Measurements from ENCODE around the gene NCK1.
"Not testable (repeated sequence)": the region's sequence is repeated elsewhere in the genome, so short reads cannot be mapped to it uniquely, and the experiment has no call there.

Gene NCK1

GRCh38 chr3:136974670-136975069 is 112.7 kb downstream of the NCK1 start:
- H3K27ac ChIP-seq (ENCODE audit: low read depth, low read length) = no peak overlapping the region
- no peaks in the 10 kb centered on the region for H3K4me1 ChIP-seq (ENCODE audit: insufficient read depth, low read length)
- H3K27me3 ChIP-seq (ENCODE audit: control insufficient read depth in 1 of 2, insufficient read depth in 2 of 2, low read length in 2 of 2) = no peaks in the 10 kb centered on the region
- no peaks in the 10 kb centered on the region for H3K9me3 ChIP-seq (ENCODE audit: low read length)
- H3K4me3 ChIP-seq (ENCODE audit: low read depth in 1 of 2, low read length in 2 of 2) = no peak overlapping the region
- H3K36me3 ChIP-seq (ENCODE audit: insufficient read depth, low read length) = no peaks in the 10 kb centered on the region
- no peak overlapping the region for H3K9ac ChIP-seq (ENCODE audit: low read length)

- Histone ChIP-seq H3K27me3 (ENCODE audit: control insufficient read depth in 1 of 2, insufficient read depth in 2 of 2, low read length in 2 of 2) (no peaks in the 10 kb centered on the region), H3K4me1 (ENCODE audit: insufficient read depth, low read length) (no peaks in the 10 kb centered on the region), H3K27ac (ENCODE audit: low read depth, low read length) (no peak overlapping the region), H3K9me3 (ENCODE audit: low read length) (no peaks in the 10 kb centered on the region), H3K4me3 (ENCODE audit: low read depth in 1 of 2, low read length in 2 of 2) (no peak overlapping the region), H3K9ac (ENCODE audit: low read length) (no peak overlapping the region), H3K36me3 (ENCODE audit: insufficient read depth, low read length) (no peaks in the 10 kb centered on the region)
Measured at GRCh38 chr3:136979204-136979603, 117.2 kb downstream of the NCK1 start.

- H3K36me3 ChIP-seq (ENCODE audit: insufficient read depth, low read length) = no peaks in the 10 kb centered on the region
- no peak overlapping the region for H3K27ac ChIP-seq (ENCODE audit: low read depth, low read length)
- H3K4me3 ChIP-seq (ENCODE audit: low read depth in 1 of 2, low read length in 2 of 2) = no peak overlapping the region
- no peaks in the 10 kb centered on the region for H3K9me3 ChIP-seq (ENCODE audit: low read length)
- H3K27me3 ChIP-seq (ENCODE audit: control insufficient read depth in 1 of 2, insufficient read depth in 2 of 2, low read length in 2 of 2) = no peaks in the 10 kb centered on the region
- H3K9ac ChIP-seq (ENCODE audit: low read length) = no peak overlapping the region
- no peaks in the 10 kb centered on the region for H3K4me1 ChIP-seq (ENCODE audit: insufficient read depth, low read length)
Measured at GRCh38 chr3:136979684-136980083, 117.7 kb downstream of the NCK1 start.

- H3K27ac ChIP-seq (ENCODE audit: low read depth, low read length) = no peak overlapping the region
Measured at GRCh38 chr3:136982033-136982432, 120.0 kb downstream of the NCK1 start.

GRCh38 chr3:136982520-136983138 is 120.6 kb downstream of the NCK1 start:
- H3K9me3 ChIP-seq (ENCODE audit: low read length) = no peaks in the 10 kb centered on the region
- no peak overlapping the region for H3K4me3 ChIP-seq (ENCODE audit: low read depth in 1 of 2, low read length in 2 of 2)
- H3K36me3 ChIP-seq (ENCODE audit: insufficient read depth, low read length) = no peaks in the 10 kb centered on the region
- no peak overlapping the region for H3K9ac ChIP-seq (ENCODE audit: low read length)
- no peak overlapping the region for H3K27ac ChIP-seq (ENCODE audit: low read depth, low read length)
- no peaks in the 10 kb centered on the region for H3K4me1 ChIP-seq (ENCODE audit: insufficient read depth, low read length)
- no peaks in the 10 kb centered on the region for H3K27me3 ChIP-seq (ENCODE audit: control insufficient read depth in 1 of 2, insufficient read depth in 2 of 2, low read length in 2 of 2)

More at GRCh38 chr3:136982033-136982432, 120.0 kb downstream of the NCK1 start:
- Histone ChIP-seq H3K36me3 (ENCODE audit: insufficient read depth, low read length) (no peaks in the 10 kb centered on the region), H3K27me3 (ENCODE audit: control insufficient read depth in 1 of 2, insufficient read depth in 2 of 2, low read length in 2 of 2) (no peaks in the 10 kb centered on the region), H3K4me1 (ENCODE audit: insufficient read depth, low read length) (no peaks in the 10 kb centered on the region), H3K9ac (ENCODE audit: low read length) (no peak overlapping the region), H3K4me3 (ENCODE audit: low read depth in 1 of 2, low read length in 2 of 2) (no peak overlapping the region), H3K9me3 (ENCODE audit: low read length) (no peaks in the 10 kb centered on the region)

GRCh38 chr3:136984837-136985236 is 122.8 kb downstream of the NCK1 start:
- Histone ChIP-seq H3K9me3 (ENCODE audit: low read length) (no peaks in the 10 kb centered on the region), H3K9ac (ENCODE audit: low read length) (no peak overlapping the region), H3K27me3 (ENCODE audit: control insufficient read depth in 1 of 2, insufficient read depth in 2 of 2, low read length in 2 of 2) (no peaks in the 10 kb centered on the region), H3K27ac (ENCODE audit: low read depth, low read length) (no peak overlapping the region), H3K4me3 (ENCODE audit: low read depth in 1 of 2, low read length in 2 of 2) (no peak overlapping the region), H3K4me1 (ENCODE audit: insufficient read depth, low read length) (no peaks in the 10 kb centered on the region), H3K36me3 (ENCODE audit: insufficient read depth, low read length) (no peaks in the 10 kb centered on the region)

- not testable (repeated sequence) for H3K36me3 ChIP-seq (ENCODE audit: insufficient read depth, low read length); H3K4me3 ChIP-seq (ENCODE audit: low read depth in 1 of 2, low read length in 2 of 2); H3K27me3 ChIP-seq (ENCODE audit: control insufficient read depth in 1 of 2, insufficient read depth in 2 of 2, low read length in 2 of 2); H3K9ac ChIP-seq (ENCODE audit: low read length); H3K9me3 ChIP-seq (ENCODE audit: low read length); H3K27ac ChIP-seq (ENCODE audit: low read depth, low read length); H3K4me1 ChIP-seq (ENCODE audit: insufficient read depth, low read length)
Measured at GRCh38 chr3:136987398-136987980, 125.5 kb downstream of the NCK1 start.

GRCh38 chr3:136988651-136989050 is 126.6 kb downstream of the NCK1 start:
- Histone ChIP-seq H3K27me3 (ENCODE audit: control insufficient read depth in 1 of 2, insufficient read depth in 2 of 2, low read length in 2 of 2) (no peaks in the 10 kb centered on the region), H3K36me3 (ENCODE audit: insufficient read depth, low read length) (no peaks in the 10 kb centered on the region), H3K4me3 (ENCODE audit: low read depth in 1 of 2, low read length in 2 of 2) (no peak overlapping the region), H3K4me1 (ENCODE audit: insufficient read depth, low read length) (no peaks in the 10 kb centered on the region), H3K27ac (ENCODE audit: low read depth, low read length) (no peak overlapping the region), H3K9ac (ENCODE audit: low read length) (no peak overlapping the region), H3K9me3 (ENCODE audit: low read length) (no peaks in the 10 kb centered on the region)

- Histone ChIP-seq H3K9me3 (ENCODE audit: low read length) (no peaks in the 10 kb centered on the region), H3K9ac (ENCODE audit: low read length) (no peak overlapping the region), H3K27ac (ENCODE audit: low read depth, low read length) (no peak overlapping the region), H3K36me3 (ENCODE audit: insufficient read depth, low read length) (no peaks in the 10 kb centered on the region), H3K4me3 (ENCODE audit: low read depth in 1 of 2, low read length in 2 of 2) (no peak overlapping the region), H3K4me1 (ENCODE audit: insufficient read depth, low read length) (peaks cover 9% of the 10 kb centered on the region), H3K27me3 (ENCODE audit: control insufficient read depth in 1 of 2, insufficient read depth in 2 of 2, low read length in 2 of 2) (no peaks in the 10 kb centered on the region)
Measured at GRCh38 chr3:136989781-136990524, 127.9 kb downstream of the NCK1 start.

GRCh38 chr3:136990826-136991225 is 128.8 kb downstream of the NCK1 start:
- Histone ChIP-seq H3K27me3 (ENCODE audit: control insufficient read depth in 1 of 2, insufficient read depth in 2 of 2, low read length in 2 of 2) (no peaks in the 10 kb centered on the region), H3K27ac (ENCODE audit: low read depth, low read length) (no peak overlapping the region), H3K4me3 (ENCODE audit: low read depth in 1 of 2, low read length in 2 of 2) (no peak overlapping the region), H3K9ac (ENCODE audit: low read length) (no peak overlapping the region), H3K9me3 (ENCODE audit: low read length) (no peaks in the 10 kb centered on the region), H3K4me1 (ENCODE audit: insufficient read depth, low read length) (peaks cover 18% of the 10 kb centered on the region), H3K36me3 (ENCODE audit: insufficient read depth, low read length) (no peaks in the 10 kb centered on the region)

- H3K9me3 ChIP-seq (ENCODE audit: low read length) = no peaks in the 10 kb centered on the region
- H3K4me1 ChIP-seq (ENCODE audit: insufficient read depth, low read length) = peaks cover 20% of the 10 kb centered on the region
- no peak overlapping the region for H3K9ac ChIP-seq (ENCODE audit: low read length)
- H3K36me3 ChIP-seq (ENCODE audit: insufficient read depth, low read length) = no peaks in the 10 kb centered on the region
- no peak overlapping the region for H3K27ac ChIP-seq (ENCODE audit: low read depth, low read length)
- H3K27me3 ChIP-seq (ENCODE audit: control insufficient read depth in 1 of 2, insufficient read depth in 2 of 2, low read length in 2 of 2) = no peaks in the 10 kb centered on the region
- no peak overlapping the region for H3K4me3 ChIP-seq (ENCODE audit: low read depth in 1 of 2, low read length in 2 of 2)
Measured at GRCh38 chr3:136992115-136992514, 130.1 kb downstream of the NCK1 start.
